Measurements from ENCODE around the gene RNF43. TPM values are rescaled to one million over a fixed set of nuclear protein-coding genes. Genes with fewer than 3 reads are reported as not detected.

RNF43 gene
- total and polyA plus RNA-seq, 4 donors = 4.1 to 8.4 (median 5.1) TPM

DNA sequence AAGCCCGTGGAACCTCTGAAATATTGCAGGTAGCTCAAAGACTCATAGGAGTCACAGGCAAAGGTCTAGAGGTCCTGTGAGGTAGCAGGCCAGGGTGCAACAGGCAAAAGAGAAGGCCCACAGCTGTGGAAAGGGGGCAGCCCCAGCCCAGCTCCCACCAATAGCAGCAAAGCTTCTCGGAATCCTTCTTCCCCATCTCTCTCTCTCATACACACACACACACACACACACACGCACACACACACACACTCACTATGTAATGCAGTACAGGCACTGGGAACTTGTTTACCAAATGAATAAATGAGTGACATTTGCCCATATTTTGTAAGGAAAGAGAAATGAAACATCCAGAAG, 48.5 kb downstream of the RNF43 start:
- TF ChIP-seq GABPA (IDR thresholded peaks at IDR 0.05 in 1 of 2, conservative IDR thresholded peaks at IDR 0.05 in 1 of 2) (no peak), HNF4G (IDR thresholded peaks at IDR 0.05) (no peak), TAF1 (conservative IDR thresholded peaks at IDR 0.05) (no peak), SP1 (IDR thresholded peaks at IDR 0.05) (no peak), EGR1 (IDR thresholded peaks at IDR 0.05; ENCODE audit: low read depth in 2 of 2) (no peak), HNF4A (conservative IDR thresholded peaks at IDR 0.05) (no peak), RAD21 (IDR thresholded peaks at IDR 0.05) (no peak), NR2F2 (IDR thresholded peaks at IDR 0.05) (no peak), RXRA (IDR thresholded peaks at IDR 0.05) (no peak)
- TF ChIP-seq, protein P1, sequence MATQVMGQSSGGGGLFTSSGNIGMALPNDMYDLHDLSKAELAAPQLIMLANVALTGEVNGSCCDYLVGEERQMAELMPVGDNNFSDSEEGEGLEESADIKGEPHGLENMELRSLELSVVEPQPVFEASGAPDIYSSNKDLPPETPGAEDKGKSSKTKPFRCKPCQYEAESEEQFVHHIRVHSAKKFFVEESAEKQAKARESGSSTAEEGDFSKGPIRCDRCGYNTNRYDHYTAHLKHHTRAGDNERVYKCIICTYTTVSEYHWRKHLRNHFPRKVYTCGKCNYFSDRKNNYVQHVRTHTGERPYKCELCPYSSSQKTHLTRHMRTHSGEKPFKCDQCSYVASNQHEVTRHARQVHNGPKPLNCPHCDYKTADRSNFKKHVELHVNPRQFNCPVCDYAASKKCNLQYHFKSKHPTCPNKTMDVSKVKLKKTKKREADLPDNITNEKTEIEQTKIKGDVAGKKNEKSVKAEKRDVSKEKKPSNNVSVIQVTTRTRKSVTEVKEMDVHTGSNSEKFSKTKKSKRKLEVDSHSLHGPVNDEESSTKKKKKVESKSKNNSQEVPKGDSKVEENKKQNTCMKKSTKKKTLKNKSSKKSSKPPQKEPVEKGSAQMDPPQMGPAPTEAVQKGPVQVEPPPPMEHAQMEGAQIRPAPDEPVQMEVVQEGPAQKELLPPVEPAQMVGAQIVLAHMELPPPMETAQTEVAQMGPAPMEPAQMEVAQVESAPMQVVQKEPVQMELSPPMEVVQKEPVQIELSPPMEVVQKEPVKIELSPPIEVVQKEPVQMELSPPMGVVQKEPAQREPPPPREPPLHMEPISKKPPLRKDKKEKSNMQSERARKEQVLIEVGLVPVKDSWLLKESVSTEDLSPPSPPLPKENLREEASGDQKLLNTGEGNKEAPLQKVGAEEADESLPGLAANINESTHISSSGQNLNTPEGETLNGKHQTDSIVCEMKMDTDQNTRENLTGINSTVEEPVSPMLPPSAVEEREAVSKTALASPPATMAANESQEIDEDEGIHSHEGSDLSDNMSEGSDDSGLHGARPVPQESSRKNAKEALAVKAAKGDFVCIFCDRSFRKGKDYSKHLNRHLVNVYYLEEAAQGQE (IDR thresholded peaks at IDR 0.05) = no peak
- TF ChIP-seq, protein P2, sequence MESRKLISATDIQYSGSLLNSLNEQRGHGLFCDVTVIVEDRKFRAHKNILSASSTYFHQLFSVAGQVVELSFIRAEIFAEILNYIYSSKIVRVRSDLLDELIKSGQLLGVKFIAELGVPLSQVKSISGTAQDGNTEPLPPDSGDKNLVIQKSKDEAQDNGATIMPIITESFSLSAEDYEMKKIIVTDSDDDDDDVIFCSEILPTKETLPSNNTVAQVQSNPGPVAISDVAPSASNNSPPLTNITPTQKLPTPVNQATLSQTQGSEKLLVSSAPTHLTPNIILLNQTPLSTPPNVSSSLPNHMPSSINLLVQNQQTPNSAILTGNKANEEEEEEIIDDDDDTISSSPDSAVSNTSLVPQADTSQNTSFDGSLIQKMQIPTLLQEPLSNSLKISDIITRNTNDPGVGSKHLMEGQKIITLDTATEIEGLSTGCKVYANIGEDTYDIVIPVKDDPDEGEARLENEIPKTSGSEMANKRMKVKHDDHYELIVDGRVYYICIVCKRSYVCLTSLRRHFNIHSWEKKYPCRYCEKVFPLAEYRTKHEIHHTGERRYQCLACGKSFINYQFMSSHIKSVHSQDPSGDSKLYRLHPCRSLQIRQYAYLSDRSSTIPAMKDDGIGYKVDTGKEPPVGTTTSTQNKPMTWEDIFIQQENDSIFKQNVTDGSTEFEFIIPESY (IDR thresholded peaks at IDR 0.05) = no peak
- TF ChIP-seq, protein P3, sequence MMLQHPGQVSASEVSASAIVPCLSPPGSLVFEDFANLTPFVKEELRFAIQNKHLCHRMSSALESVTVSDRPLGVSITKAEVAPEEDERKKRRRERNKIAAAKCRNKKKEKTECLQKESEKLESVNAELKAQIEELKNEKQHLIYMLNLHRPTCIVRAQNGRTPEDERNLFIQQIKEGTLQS (IDR thresholded peaks at IDR 0.05) = no peak
- H3K27ac ChIP-seq (ENCODE audit: low read depth in 1 of 2, low read length in 2 of 2) = peak overlapping the region; percentile 50 to 71
- WGBS = 70% methylated on average over 3 of the region's 3 CpGs

More for the DNA sequence above, 48.5 kb downstream of the RNF43 start:
- Histone ChIP-seq H3K9ac (ENCODE audit: low read depth in 1 of 2, low read length in 2 of 2) (no peak overlapping the region), H3K9me3 (ENCODE audit: control insufficient read depth in 4 of 4, low read length in 3 of 4) (no peaks in the 10 kb centered on the region), H3K36me3 (ENCODE audit: control insufficient read depth in 4 of 4, insufficient read depth in 3 of 4, low read depth in 1 of 4, low read length in 3 of 4) (no peaks in the 10 kb centered on the region), H3K4me3 (ENCODE audit: low read depth in 1 of 3, low read length in 3 of 3) (no peak overlapping the region), H3K27me3 (ENCODE audit: control insufficient read depth in 4 of 4, insufficient read depth in 4 of 4, low read length in 3 of 4) (no peaks in the 10 kb centered on the region), H3K4me1 (ENCODE audit: control insufficient read depth in 4 of 4, insufficient read depth in 4 of 4, low read length in 3 of 4) (peaks cover 10 to 55% (median 41%) of the 10 kb centered on the region in 4 donors)
- no peak for DNase-seq (ENCODE audit: low spot score)

Other genes starting within 250 kb of the RNF43 start
- gene EPX, start 224.8 kb downstream of the RNF43 start, total RNA-seq = 10 to 100 TPM in 1 of 2 donors, not detected in 1; 10.0 TPM
- under 1 TPM in 1 of 2 donors, not detected in 1; 0.09 TPM for gene EPX, start 224.8 kb downstream of the RNF43 start, polyA plus RNA-seq
- 1 to 10 TPM; 5.7 to 7.9 TPM for gene MKS1, start 198.3 kb downstream of the RNF43 start, total RNA-seq
- 1 to 10 TPM; 4.4 to 4.5 TPM for gene MKS1, start 198.3 kb downstream of the RNF43 start, polyA plus RNA-seq
- not detected for gene LPO, start 178.9 kb downstream of the RNF43 start, total RNA-seq
- gene LPO, start 178.9 kb downstream of the RNF43 start, polyA plus RNA-seq = not detected
- gene MPO, start 136.6 kb downstream of the RNF43 start, total RNA-seq = 100 to 1,000 TPM in 1 of 2 donors, under 1 TPM in 1; 0.17 to 221 TPM
- gene MPO, start 136.6 kb downstream of the RNF43 start, polyA plus RNA-seq = under 1 TPM; 0.14 to 0.87 TPM
- gene TSPOAP1, start 88.7 kb downstream of the RNF43 start, total RNA-seq = 1 to 10 TPM; 2.0 to 4.6 TPM
- 1 to 10 TPM; 1.5 to 3.1 TPM for gene TSPOAP1, start 88.7 kb downstream of the RNF43 start, polyA plus RNA-seq
- gene SUPT4H1, start 65.3 kb downstream of the RNF43 start, total RNA-seq = 10 to 100 TPM; 23.3 to 48.1 TPM
- 10 to 100 TPM; 32.8 to 59.1 TPM for gene SUPT4H1, start 65.3 kb downstream of the RNF43 start, polyA plus RNA-seq
- under 1 TPM; 0.09 to 0.17 TPM for gene HSF5, start 70.9 kb upstream of the RNF43 start, total RNA-seq
- gene HSF5, start 70.9 kb upstream of the RNF43 start, polyA plus RNA-seq = not detected
- 10 to 100 TPM; 39.8 to 70.1 TPM for gene MTMR4, start 97.1 kb upstream of the RNF43 start, total RNA-seq
- gene MTMR4, start 97.1 kb upstream of the RNF43 start, polyA plus RNA-seq = 10 to 100 TPM; 17.2 to 20.0 TPM